ENCODE measurements around the gene ADAMTS19. TPM values are rescaled to one million over a fixed set of nuclear protein-coding genes. Genes with fewer than 3 reads are reported as not detected.

Gene ADAMTS19
- polyA plus RNA-seq, 1 donor (not counting 4 experiments of a cell fraction or from before 2014, with no cell fraction given): 0.08 TPM

- TF ChIP-seq CTCF (optimal IDR thresholded peaks at IDR 0.05 in 1 of 3, IDR thresholded peaks at IDR 0.05 in 1 of 3, conservative IDR thresholded peaks at IDR 0.05 in 1 of 3; ENCODE audit: extremely low read depth in 1 of 3, insufficient read depth in 2 of 3, low read length in 3 of 3) (no peak), EZH2 (IDR thresholded peaks at IDR 0.05; ENCODE audit: low read length) (no peak)
- DNase-seq (ENCODE audit: low read depth, low spot score) (no peak), FAIRE-seq (no peak)
- no peaks in the 10 kb centered on the region for H3K79me2 ChIP-seq (ENCODE audit: control insufficient read depth, insufficient read depth, low read length)
- no peaks in the 10 kb centered on the region for H3K9me1 ChIP-seq (ENCODE audit: control insufficient read depth, extremely low read depth, insufficient read depth, low read length)
- H3K4me1 ChIP-seq (ENCODE audit: control insufficient read depth, extremely low read depth, insufficient read depth, low read length): no peaks in the 10 kb centered on the region
- H3K27ac ChIP-seq (ENCODE audit: control insufficient read depth, insufficient read depth, low read length): no peak overlapping the region
- H3K27me3 ChIP-seq (ENCODE audit: control insufficient read depth, extremely low read depth, insufficient read depth, low read length): no peaks in the 10 kb centered on the region
- no peak overlapping the region for H3K4me3 ChIP-seq (ENCODE audit: control insufficient read depth in 2 of 3, extremely low read depth in 1 of 3, insufficient read depth in 2 of 3, low read depth in 1 of 3, low read length in 3 of 3)
- H3K9me3 ChIP-seq (ENCODE audit: control insufficient read depth, low read depth, low read length): no peaks in the 10 kb centered on the region
- H3K36me3 ChIP-seq (ENCODE audit: control insufficient read depth in 2 of 2, extremely low read depth in 1 of 2, insufficient read depth in 2 of 2, low read length in 2 of 2): no peaks in the 10 kb centered on the region
- dilution Hi-C loops (cut with MboI; ENCODE audit: extremely low pct_ligation_motif_present, low sequenced_read_pairs): no loop called here
- no peak overlapping the region for H3K9ac ChIP-seq (ENCODE audit: control insufficient read depth, extremely low read depth, insufficient read depth, low read length)
- H4K20me1 ChIP-seq (ENCODE audit: control insufficient read depth, extremely low read depth, insufficient read depth, low read length): no peaks in the 10 kb centered on the region
- H3K4me2 ChIP-seq (ENCODE audit: control insufficient read depth, extremely low read depth, insufficient read depth, low read depth, low read length): no peak overlapping the region
- no peak overlapping the region for H2AFZ ChIP-seq (ENCODE audit: control insufficient read depth, low read length)
These were observed 156.4 kb downstream of the ADAMTS19 start for GRCh38 chr5:129616517-129616916.

- TF ChIP-seq CTCF (optimal IDR thresholded peaks at IDR 0.05 in 1 of 3, IDR thresholded peaks at IDR 0.05 in 1 of 3, conservative IDR thresholded peaks at IDR 0.05 in 1 of 3; ENCODE audit: extremely low read depth in 1 of 3, insufficient read depth in 2 of 3, low read length in 3 of 3) (no peak), EZH2 (IDR thresholded peaks at IDR 0.05; ENCODE audit: low read length) (no peak)
- DNase-seq (ENCODE audit: low read depth, low spot score) (no peak), FAIRE-seq (no peak)
- Histone ChIP-seq H3K4me1 (ENCODE audit: control insufficient read depth, extremely low read depth, insufficient read depth, low read length) (no peaks in the 10 kb centered on the region), H3K4me3 (ENCODE audit: control insufficient read depth in 2 of 3, extremely low read depth in 1 of 3, insufficient read depth in 2 of 3, low read depth in 1 of 3, low read length in 3 of 3) (no peak overlapping the region), H3K9ac (ENCODE audit: control insufficient read depth, extremely low read depth, insufficient read depth, low read length) (no peak overlapping the region), H2AFZ (ENCODE audit: control insufficient read depth, low read length) (no peak overlapping the region), H3K79me2 (ENCODE audit: control insufficient read depth, insufficient read depth, low read length) (no peaks in the 10 kb centered on the region), H3K27ac (ENCODE audit: control insufficient read depth, insufficient read depth, low read length) (no peak overlapping the region), H3K27me3 (ENCODE audit: control insufficient read depth, extremely low read depth, insufficient read depth, low read length) (no peaks in the 10 kb centered on the region), H3K4me2 (ENCODE audit: control insufficient read depth, extremely low read depth, insufficient read depth, low read depth, low read length) (no peak overlapping the region), H4K20me1 (ENCODE audit: control insufficient read depth, extremely low read depth, insufficient read depth, low read length) (no peaks in the 10 kb centered on the region), H3K9me1 (ENCODE audit: control insufficient read depth, extremely low read depth, insufficient read depth, low read length) (no peaks in the 10 kb centered on the region), H3K9me3 (ENCODE audit: control insufficient read depth, low read depth, low read length) (no peaks in the 10 kb centered on the region), H3K36me3 (ENCODE audit: control insufficient read depth in 2 of 2, extremely low read depth in 1 of 2, insufficient read depth in 2 of 2, low read length in 2 of 2) (no peaks in the 10 kb centered on the region)
- dilution Hi-C loops (cut with MboI; ENCODE audit: extremely low pct_ligation_motif_present, low sequenced_read_pairs): no loop called here
These were observed 157.1 kb downstream of the ADAMTS19 start for GRCh38 chr5:129617206-129617605.

Data from keratinocyte (primary cell).